Karpas-422 (cell line): ENCODE data around the gene TCEA3. TPM values are rescaled to one million over a fixed set of nuclear protein-coding genes. Genes with fewer than 3 reads are reported as not detected.

Source experiments
- DNase-seq: peaks from one replicate; pipeline ENCODE4 v3.0.0-alpha.2; 2015
- H2AFZ ChIP-seq: fragments of 200-600 bp; sonication (generic); 2 replicates; pipeline ENCODE4 v1.6.1; 2014; ENCODE audit warnings: antibody characterized with exemption, low read length, mixed read lengths
- H3K27ac ChIP-seq: fragments of 200-600 bp; sonication (generic); 2 replicates; pipeline ENCODE4 v1.5.1; 2014; ENCODE audit warnings: mild to moderate bottlenecking, low read length, moderate library complexity
- H3K27me3 ChIP-seq: fragments of 200-600 bp; sonication (generic); 2 replicates; pipeline ENCODE4 v1.6.1; 2014; ENCODE audit warnings: low read length, mixed read lengths
- H3K36me3 ChIP-seq: fragments of 200-600 bp; sonication (generic); 2 replicates; pipeline ENCODE4 v1.6.1; 2014; ENCODE audit warnings: low read length, mixed read lengths; ENCODE audit not compliant: insufficient read depth
- H3K4me1 ChIP-seq: fragments of 200-600 bp; sonication (generic); 2 replicates; pipeline ENCODE4 v1.6.1; 2014; ENCODE audit warnings: mild to moderate bottlenecking, low read length, mixed read lengths
- H3K4me2 ChIP-seq: fragments of 200-600 bp; sonication (generic); 2 replicates; pipeline ENCODE4 v1.6.1; 2014; ENCODE audit warnings: low read length, low read depth, mild to moderate bottlenecking; ENCODE audit not compliant: poor library complexity, severe bottlenecking
- H3K4me3 ChIP-seq: fragments of 200-600 bp; sonication (generic); 2 replicates; pipeline ENCODE4 v1.5.1; 2014; ENCODE audit warnings: mild to moderate bottlenecking, antibody characterized with exemption, low read length, mixed read lengths
- H3K79me2 ChIP-seq: fragments of 200-600 bp; sonication (generic); 2 replicates; pipeline ENCODE4 v1.6.1; 2014; ENCODE audit warnings: mild to moderate bottlenecking, low read length, mixed read lengths
- H3K9ac ChIP-seq: fragments of 200-600 bp; sonication (generic); 2 replicates; pipeline ENCODE4 v1.6.0; 2014; ENCODE audit warnings: low read length
- H3K9me2 ChIP-seq: fragments of 200-600 bp; sonication (generic), shearing (Covaris generic); replicated peaks from 2 replicates; pipeline ENCODE4 v1.6.0; 2014; ENCODE audit warnings: mild to moderate bottlenecking, low read length, moderate library complexity; ENCODE audit not compliant: insufficient read depth
- H3K9me3 ChIP-seq: fragments of 300-700, 200-600 bp; sonication (generic); 2 replicates; pipeline ENCODE4 v1.6.1; 2014; ENCODE audit warnings: low read length, mixed read lengths
- H4K20me1 ChIP-seq: fragments of 200-600 bp; sonication (generic); 2 replicates; pipeline ENCODE4 v1.6.1; 2014; ENCODE audit warnings: mild to moderate bottlenecking, antibody characterized with exemption, low read length, low read depth; ENCODE audit not compliant: insufficient read depth
- total RNA-seq: library from RNA; depleted of rRNA; stranded (reverse); fragments of >200 nt; shearing (Covaris generic); gene quantifications from 2 replicates; pipeline ENCODE4 v1.2.3, GENCODE V29; 2014; ENCODE audit warnings: low replicate concordance; rRNA removed

The TCEA3 gene
- total RNA-seq, 1 experiment from 2014 or later, result not detected

- H3K36me3 ChIP-seq, result peaks cover 20% of the 10 kb centered on the region
- DNase-seq, result peak; percentile 78
- peaks cover 51% of the 10 kb centered on the region for H4K20me1 ChIP-seq
- H3K27me3 ChIP-seq, result no peaks in the 10 kb centered on the region
- H3K4me3 ChIP-seq, result peak overlapping the region; percentile 84
- H2AFZ ChIP-seq, result no peak overlapping the region
- peak overlapping the region; percentile 78 for H3K27ac ChIP-seq
- H3K79me2 ChIP-seq, result peaks cover 56% of the 10 kb centered on the region
- peak overlapping the region; percentile 96 for H3K9ac ChIP-seq
- no peaks in the 10 kb centered on the region for H3K9me2 ChIP-seq
- no peaks in the 10 kb centered on the region for H3K9me3 ChIP-seq
- H3K4me2 ChIP-seq, result peak overlapping the region; percentile 92
- H3K4me1 ChIP-seq, result peaks cover 41% of the 10 kb centered on the region
Observed at GRCh38 chr1:23343221-23344110, 81.1 kb downstream of the TCEA3 start.

GRCh38 chr1:23341931-23342692 is 82.4 kb downstream of the TCEA3 start:
- DNase-seq, result no peak
- peak overlapping the region; percentile 96 for H3K9ac ChIP-seq
- H3K4me1 ChIP-seq, result peaks cover 41% of the 10 kb centered on the region
- peaks cover 63% of the 10 kb centered on the region for H4K20me1 ChIP-seq
- no peaks in the 10 kb centered on the region for H3K27me3 ChIP-seq
- H2AFZ ChIP-seq, result no peak overlapping the region
- H3K4me3 ChIP-seq, result peak overlapping the region; percentile 84
- peaks cover 32% of the 10 kb centered on the region for H3K36me3 ChIP-seq
- no peaks in the 10 kb centered on the region for H3K9me3 ChIP-seq
- peak overlapping the region; percentile 92 for H3K4me2 ChIP-seq
- no peaks in the 10 kb centered on the region for H3K9me2 ChIP-seq
- peaks cover 69% of the 10 kb centered on the region for H3K79me2 ChIP-seq
- peak overlapping the region; percentile 78 for H3K27ac ChIP-seq

GRCh38 chr1:23339632-23340031 is 84.9 kb downstream of the TCEA3 start:
- no peak for DNase-seq
- no peak overlapping the region for H2AFZ ChIP-seq
- no peaks in the 10 kb centered on the region for H3K9me2 ChIP-seq
- 0 out of 2 replicates have a peak overlapping the region, but pooled peaks have one; percentile 1 for H3K27ac ChIP-seq
- peaks cover 44% of the 10 kb centered on the region for H3K36me3 ChIP-seq
- H3K79me2 ChIP-seq, result peaks cover 85% of the 10 kb centered on the region
- peaks cover 35% of the 10 kb centered on the region for H3K4me1 ChIP-seq
- peak overlapping the region; percentile 92 for H3K4me2 ChIP-seq
- H3K4me3 ChIP-seq, result no peak overlapping the region
- H4K20me1 ChIP-seq, result peaks cover 68% of the 10 kb centered on the region
- H3K9me3 ChIP-seq, result no peaks in the 10 kb centered on the region
- H3K9ac ChIP-seq, result no peak overlapping the region
- H3K27me3 ChIP-seq, result no peaks in the 10 kb centered on the region

- Histone ChIP-seq H3K4me2 (no peak overlapping the region), H3K79me2 (peaks cover 88% of the 10 kb centered on the region), H3K27ac (no peak overlapping the region), H2AFZ (no peak overlapping the region), H3K4me3 (no peak overlapping the region), H3K36me3 (peaks cover 54% of the 10 kb centered on the region), H3K9ac (no peak overlapping the region), H3K27me3 (no peaks in the 10 kb centered on the region), H4K20me1 (peaks cover 69% of the 10 kb centered on the region), H3K9me2 (no peaks in the 10 kb centered on the region), H3K4me1 (peaks cover 34% of the 10 kb centered on the region), H3K9me3 (no peaks in the 10 kb centered on the region)
- DNase-seq, result no peak
Observed at GRCh38 chr1:23337869-23338268, 86.7 kb downstream of the TCEA3 start.

- no peak overlapping the region for H3K4me3 ChIP-seq
- no peak for DNase-seq
- no peaks in the 10 kb centered on the region for H3K4me1 ChIP-seq
- H3K79me2 ChIP-seq, result peaks cover 83% of the 10 kb centered on the region
- H3K9me2 ChIP-seq, result no peaks in the 10 kb centered on the region
- H3K4me2 ChIP-seq, result no peak overlapping the region
- H3K27me3 ChIP-seq, result no peaks in the 10 kb centered on the region
- no peak overlapping the region for H3K27ac ChIP-seq
- no peaks in the 10 kb centered on the region for H3K9me3 ChIP-seq
- peaks cover 60% of the 10 kb centered on the region for H3K36me3 ChIP-seq
- H2AFZ ChIP-seq, result no peak overlapping the region
- peaks cover 34% of the 10 kb centered on the region for H4K20me1 ChIP-seq
- H3K9ac ChIP-seq, result no peak overlapping the region
Observed at GRCh38 chr1:23331713-23332112, 92.8 kb downstream of the TCEA3 start.

Other genes starting within 250 kb of the TCEA3 start
- gene HTR1D, start 207.2 kb downstream of the TCEA3 start, total RNA-seq, result not detected in 2 replicates
- gene HNRNPR, start 80.5 kb downstream of the TCEA3 start, total RNA-seq, result 120 and 130 TPM in 2 replicates
- gene ZNF436, start 54.9 kb downstream of the TCEA3 start, total RNA-seq, result 6.4 and 7.4 TPM in 2 replicates
- gene ASAP3, start 59.4 kb upstream of the TCEA3 start, total RNA-seq, result 0.60 and 0.61 TPM in 2 replicates
- 6.6 and 8.0 TPM in 2 replicates for gene E2F2, start 106.5 kb upstream of the TCEA3 start, total RNA-seq
- 32.0 and 33.0 TPM in 2 replicates for gene ID3, start 134.8 kb upstream of the TCEA3 start, total RNA-seq